K562 (cell line): ENCODE results near the gene DYNLL1. TPM values are rescaled to one million over a fixed set of nuclear protein-coding genes. Genes with fewer than 3 reads are reported as not detected.

Experiments
- ATAC-seq: fragments of 200-7000 bp; cut with Tn5 transposase; 3 replicates; pipeline ENCODE4 v1.9.1; 2020; ENCODE audit warnings: moderate library complexity
- BruUV-seq: library from RNA; stranded (reverse); fragments of 400-500 nt; replicated peaks from 2 replicates; lab custom pipeline; 2021; lab: Mats Ljungman, UMichigan
- CTCF ChIA-PET: fragments of 300-600 bp; formaldehyde crosslinking; extraction: SDS; loops from one replicate; lab custom pipeline; 2021; ENCODE audit warnings: low intra/inter-chr PET ratio; lab: Yijun Ruan, JAX
- POLR2A ChIA-PET: fragments of 300-600, 350-650 bp; sonication (Branson Sonifier 250); formaldehyde crosslinking; extraction: SDS; loops from one replicate; lab custom pipeline; 2021; ENCODE audit warnings: antibody characterized with exemption, inconsistent platforms; lab: Yijun Ruan, JAX
- DNase-seq, 4 experiments: peaks; one replicate each; pipeline versions ENCODE4 v3.0.0 to v3.0.0-alpha.2; 2011 to 2018; ENCODE audit warnings: low spot score in 3 of 4, mixed read lengths in 3 of 4; ENCODE audit errors: extremely low read depth in 1 of 4
- FAIRE-seq: peaks from 2 replicates; lab custom pipeline; 2011; peaks lifted over from hg19 to GRCh38; lab: Jason Lieb, UNC
- H2AFZ ChIP-seq: 2 replicates; pipeline ENCODE4 v1.6.0; 2011; ENCODE audit warnings: low read depth, low read length, control low read depth, inconsistent platforms
- H3K27ac ChIP-seq: fragments of 200-600 bp; 3 replicates; pipeline ENCODE4 v1.8.0; 2011; ENCODE audit warnings: low read depth, mild to moderate bottlenecking, control low read depth, inconsistent platforms, low read length, moderate library complexity, mixed read lengths; ENCODE audit errors: extremely low read depth
- H3K27me3 ChIP-seq, 2 experiments: fragments of 300-600 bp in 1 of 2; 2 replicates in 1 of 2; 3 replicates in 1 of 2; pipeline versions ENCODE4 v1.6.0 to v1.8.0; 2011; ENCODE audit warnings: inconsistent platforms in 2 of 2, low read length in 2 of 2, mild to moderate bottlenecking in 1 of 2, mixed read lengths in 1 of 2, moderate library complexity in 1 of 2; ENCODE audit not compliant: control insufficient read depth in 2 of 2, insufficient read depth in 2 of 2
- H3K36me3 ChIP-seq: fragments of 300-600 bp; 3 replicates; pipeline ENCODE4 v1.8.0; 2011; ENCODE audit warnings: mild to moderate bottlenecking, low read length, inconsistent platforms; ENCODE audit not compliant: control insufficient read depth, insufficient read depth
- H3K4me1 ChIP-seq, 2 experiments: fragments of 200-600 bp in 1 of 2; replicated peaks in 1 of 2; 2 replicates in 1 of 2; 3 replicates in 1 of 2; pipeline versions ENCODE4 v1.5.1 to v1.8.0; 2011; ENCODE audit warnings: inconsistent platforms in 2 of 2, low read length in 2 of 2, mild to moderate bottlenecking in 1 of 2, mixed read lengths in 1 of 2, moderate library complexity in 1 of 2; ENCODE audit not compliant: control insufficient read depth in 2 of 2, insufficient read depth in 2 of 2
- H3K4me2 ChIP-seq: 2 replicates; pipeline ENCODE4 v1.6.1; 2011; ENCODE audit warnings: low read length, control low read depth, inconsistent platforms, mixed read lengths; ENCODE audit not compliant: insufficient read depth
- H3K4me3 ChIP-seq: fragments of 200-600 bp; sonication (generic), shearing (Covaris generic); 2 replicates; pipeline ENCODE4 v1.5.1; 2016; ENCODE audit warnings: control low read depth, inconsistent platforms
- H3K79me2 ChIP-seq: fragments of 200-600 bp; 3 replicates; pipeline ENCODE4 v1.8.0; 2011; ENCODE audit warnings: low read length, inconsistent platforms; ENCODE audit not compliant: control insufficient read depth, insufficient read depth
- H3K9ac ChIP-seq, 2 experiments: 2 replicates each; pipeline versions ENCODE4 v1.6.0 to v1.6.1; 2011; ENCODE audit warnings: low read depth in 2 of 2, low read length in 2 of 2, control low read depth in 1 of 2, inconsistent platforms in 1 of 2, mild to moderate bottlenecking in 1 of 2, mixed read lengths in 1 of 2; ENCODE audit not compliant: insufficient read depth in 1 of 2
- H3K9me1 ChIP-seq: one replicate; pipeline ENCODE4 v1.6.0; 2011; ENCODE audit warnings: inconsistent platforms, mild to moderate bottlenecking, low read length, moderate library complexity; ENCODE audit not compliant: control insufficient read depth, insufficient read depth
- H3K9me3 ChIP-seq: replicated peaks from 2 replicates; pipeline ENCODE4 v1.5.1; 2011; ENCODE audit warnings: low read depth, low read length, inconsistent platforms; ENCODE audit not compliant: control insufficient read depth, insufficient read depth
- H4K20me1 ChIP-seq: replicated peaks from 2 replicates; pipeline ENCODE4 v1.6.1; 2011; ENCODE audit warnings: low read length, inconsistent platforms, mixed read lengths; ENCODE audit not compliant: control insufficient read depth, insufficient read depth
- CBX8 ChIP-seq: fragments of 200-600 bp; sonication (generic); IDR thresholded peaks from 2 replicates; pipeline ENCODE4 v1.6.1; 2012; ENCODE audit warnings: borderline replicate concordance, mixed run types, low read depth, mild to moderate bottlenecking, moderate library complexity, mixed read lengths, low read length, control low read depth, inconsistent platforms; ENCODE audit not compliant: poor library complexity, severe bottlenecking; ENCODE audit errors: extremely low read depth
- ESRRB ChIP-seq: fragments of 250-450 bp; sonication (Bioruptor Pico); IDR thresholded peaks from 2 replicates; pipeline ENCODE4 v1.5.0; 2020; ENCODE audit warnings: mild to moderate bottlenecking, moderate library complexity, borderline replicate concordance
- HDGF ChIP-seq: fragments of 450-650 bp; IDR thresholded peaks from 2 replicates; pipeline ENCODE4 v1.6.1; 2016
- JUNB ChIP-seq: fragments of 450-650 bp; formaldehyde crosslinking; conservative IDR thresholded peaks from 2 replicates; pipeline ENCODE4 v1.4.0; 2020; ENCODE audit warnings: mild to moderate bottlenecking
- NCOA4 ChIP-seq: fragments of 450-650 bp; IDR thresholded peaks from 2 replicates; pipeline ENCODE4 v1.6.1; 2018; ENCODE audit warnings: mild to moderate bottlenecking; ENCODE audit not compliant: partially characterized antibody
- ZNF23 ChIP-seq: fragments of 250-450 bp; sonication (Bioruptor Pico); IDR thresholded peaks from 2 replicates; pipeline ENCODE4 v1.4.0; 2020; ENCODE audit warnings: mild to moderate bottlenecking
- WGBS: fragments of 100-300 bp; shearing (Covaris generic); methylation state at CpG from one replicate; pipeline ENCODE4 v1.1.6; 2016; ENCODE audit warnings: low coverage, mixed read lengths; ENCODE audit not compliant: insufficient coverage; ENCODE audit errors: missing lambda C conversion rate; 5-methylcytosine and 5-hydroxymethylcytosine counted together
- in situ Hi-C: fragments of 300-500 bp; cut with MboI; formaldehyde crosslinking; loops from 4 replicates; pipeline ENCODE4 v1.15.0; 2018; ENCODE audit warnings: inconsistent platforms, mixed read lengths
- intact Hi-C: fragments of 100-400 bp; cut with micrococcal nuclease; formaldehyde crosslinking; loops from 2 replicates; pipeline ENCODE4 v1.14.2; 2022
- polyA plus RNA-seq, 8 experiments: library from polyadenylated mRNA; depleted of rRNA in 4 of 8; stranded (reverse) in 5 of 8; unstranded in 3 of 8; fragments of >200 nt; fragmentation: Nextera tagmentation in 2 of 8; fragmentation: Illumina TruSeq in 1 of 8; extraction: Ambion mirVana in 2 of 8; extraction: Trizol in 1 of 8; gene quantifications; 2 replicates each; pipeline versions ENCODE4 v1.2.1 to v1.2.3, GENCODE V29; 2011 to 2014; ENCODE audit warnings: inconsistent platforms in 1 of 8, missing spikeins in 1 of 8
- total RNA-seq, 7 experiments: library from RNA; depleted of rRNA in 6 of 7; stranded (reverse); fragments of >200 nt in 6 of 7; fragmentation: Illumina TruSeq in 2 of 7; extraction: Trizol in 2 of 7; gene quantifications; 2 replicates each; pipeline versions ENCODE4 v1.2.1 to v1.2.3, GENCODE V29; 2011 to 2021; ENCODE audit warnings: low replicate concordance in 1 of 7
- TF ChIP-seq, protein P1 (sequence below): fragments of 250-450 bp; sonication (Bioruptor Pico); IDR thresholded peaks from 2 replicates; pipeline ENCODE4 v1.8.0; 2022; ENCODE audit warnings: moderate library complexity, mild to moderate bottlenecking, inconsistent platforms

The DYNLL1 gene
- total and polyA plus RNA-seq, 9 of the 15 experiments (the other 6 are each of a cell fraction or from before 2014, with no cell fraction given) = 303 to 1,112 (median 468) TPM

DNA sequence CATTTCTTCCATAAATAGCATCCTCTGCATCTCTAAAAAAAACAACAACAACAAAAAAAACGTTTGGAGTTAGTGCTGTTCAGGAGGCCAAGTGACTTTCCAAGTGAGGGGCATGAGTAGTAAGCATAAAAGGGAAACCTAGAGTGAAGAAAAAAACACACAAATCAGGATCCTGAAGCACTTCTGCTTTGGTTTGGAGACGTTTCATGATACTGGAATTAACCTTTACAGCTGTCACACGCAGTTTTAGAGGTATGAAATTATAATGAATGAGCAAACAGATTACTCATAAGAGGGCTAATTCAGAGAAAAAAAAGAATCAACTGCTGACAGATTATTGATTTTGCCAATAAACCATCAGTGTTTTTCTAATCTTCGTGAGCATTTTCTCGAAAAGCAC lies 30.2 kb upstream of the DYNLL1 start:
- Histone ChIP-seq H3K4me1 (peaks cover 5 to 19% of the 10 kb centered on the region in 2 experiments; a peak in 4 of 5 replicates), H3K79me2 (peaks cover 71% of the 10 kb centered on the region), H3K9me3 (no peaks in the 10 kb centered on the region), H2AFZ (no peak overlapping the region), H3K9ac (no peak overlapping the region), H3K4me2 (no peak overlapping the region), H3K36me3 (peaks cover 73% of the 10 kb centered on the region), H3K27me3 (no peaks in the 10 kb centered on the region), H3K4me3 (no peak overlapping the region), H3K27ac (no peak overlapping the region), H4K20me1 (peaks cover 34% of the 10 kb centered on the region), H3K9me1 (no peaks in the 10 kb centered on the region)
- intact Hi-C loops (loop anchor here (5.0 kb wide), 1 partner anchor 117 kb away; the partner anchor contains the start of gene POP5), in situ Hi-C loops (no loop called here)
- FAIRE-seq (no peak), ATAC-seq (no peak), DNase-seq (no peak)
- CTCF ChIA-PET = interaction anchor here (2.2 kb wide), 1 partner anchor 109 kb away, joined by 11 read pairs; no protein-coding TSS in a partner anchor
- 60% methylated on average over 5 of the region's 5 CpGs for WGBS
- POLR2A ChIA-PET = interaction anchor here (0.7 to 3.5 kb wide), 6 partner anchors 9 to 831 kb away, joined by 3 to 14 read pairs (median 4); no protein-coding TSS in a partner anchor
- BruUV-seq = no TSS peak
- TF ChIP-seq ESRRB = no peak
- TF ChIP-seq, protein P1, sequence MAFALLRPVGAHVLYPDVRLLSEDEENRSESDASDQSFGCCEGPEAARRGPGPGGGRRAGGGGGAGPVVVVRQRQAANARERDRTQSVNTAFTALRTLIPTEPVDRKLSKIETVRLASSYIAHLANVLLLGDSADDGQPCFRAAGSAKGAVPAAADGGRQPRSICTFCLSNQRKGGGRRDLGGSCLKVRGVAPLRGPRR = no peak
- no peak for TF ChIP-seq JUNB
- TF ChIP-seq CBX8 = no peak
- no peak for TF ChIP-seq HDGF
- no peak for TF ChIP-seq NCOA4
- TF ChIP-seq ZNF23 = no peak
